Brain pericyte (primary cell): ENCODE results near the gene RPL7A.
"Not testable (repeated sequence)": the region's sequence is repeated elsewhere in the genome, so short reads cannot be mapped to it uniquely, and the experiment has no call there.

ENCODE experiments used
- DNase-seq: peaks from one replicate; pipeline ENCODE4 v3.0.0-alpha.2; 2012; ENCODE audit warnings: low read depth, low spot score

Gene RPL7A

DNA sequence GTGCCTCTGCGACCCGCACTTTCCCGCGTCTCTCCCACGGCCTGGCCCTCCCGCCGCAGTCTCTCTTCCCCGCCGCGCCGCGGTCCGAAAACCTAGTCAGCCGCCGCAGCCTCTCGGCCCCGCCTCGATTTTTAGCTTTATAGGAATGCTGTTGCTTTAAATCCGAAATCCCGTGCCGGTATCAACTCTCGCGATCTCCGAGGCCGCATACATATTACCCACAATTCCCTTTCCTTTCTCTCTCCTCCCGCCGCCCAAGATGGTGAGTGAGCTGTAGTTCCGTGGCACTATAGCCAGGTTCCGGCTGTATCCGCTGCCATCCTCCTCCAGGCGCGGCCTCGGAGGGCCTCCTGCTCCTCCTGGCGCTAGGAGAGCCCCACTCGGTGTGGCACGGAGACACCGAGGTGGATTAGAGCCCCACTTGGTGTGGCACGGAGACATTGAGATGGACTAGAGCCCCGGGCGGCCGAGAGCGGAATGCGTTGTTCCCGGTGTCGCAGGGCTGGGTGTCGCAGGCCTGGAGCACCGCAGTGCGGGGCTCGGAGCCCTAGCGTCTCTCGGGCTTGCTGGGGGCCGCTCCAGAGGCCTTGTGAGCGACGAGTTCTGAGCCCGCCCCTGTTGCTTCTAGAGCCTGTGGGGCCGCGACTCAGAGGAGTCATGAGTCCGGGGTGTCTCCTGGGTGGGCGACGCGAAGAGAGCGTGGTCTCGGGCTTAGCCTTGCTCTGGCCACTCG, at the start of gene RPL7A, which contains the start of gene MED22:
RPL7A (plus strand) TSS at position 234 of the 733 bp plus-strand sequence; CDS start at position 260, 26 bp downstream.
MED22 (minus strand) TSS at position 147 of the 733 bp plus-strand sequence. CDS start 1,469 bp downstream, outside the sequence.
- DNase-seq = peak; percentile 85

DNA sequence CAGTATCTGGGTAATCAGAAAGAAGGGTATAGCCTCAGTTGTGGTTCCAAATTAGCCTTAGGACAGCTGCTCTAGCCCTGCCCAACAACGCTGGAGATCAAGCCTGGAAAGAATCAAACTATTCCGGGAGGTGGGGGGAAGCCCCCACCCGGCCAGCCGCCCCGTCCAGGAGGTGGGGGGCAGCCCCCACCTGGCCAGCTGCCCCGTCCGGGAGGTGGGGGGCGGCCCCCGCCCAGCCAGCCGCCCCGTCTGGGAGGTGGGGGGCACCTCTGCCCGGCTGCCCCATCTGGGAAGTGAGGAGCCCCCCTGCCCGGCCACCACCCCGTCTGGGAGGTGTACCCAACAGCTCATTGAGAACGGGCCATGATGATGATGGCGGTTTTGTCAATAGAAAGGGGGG, 48.0 kb upstream of the RPL7A start:
- DNase-seq = not testable (repeated sequence)

DNA sequence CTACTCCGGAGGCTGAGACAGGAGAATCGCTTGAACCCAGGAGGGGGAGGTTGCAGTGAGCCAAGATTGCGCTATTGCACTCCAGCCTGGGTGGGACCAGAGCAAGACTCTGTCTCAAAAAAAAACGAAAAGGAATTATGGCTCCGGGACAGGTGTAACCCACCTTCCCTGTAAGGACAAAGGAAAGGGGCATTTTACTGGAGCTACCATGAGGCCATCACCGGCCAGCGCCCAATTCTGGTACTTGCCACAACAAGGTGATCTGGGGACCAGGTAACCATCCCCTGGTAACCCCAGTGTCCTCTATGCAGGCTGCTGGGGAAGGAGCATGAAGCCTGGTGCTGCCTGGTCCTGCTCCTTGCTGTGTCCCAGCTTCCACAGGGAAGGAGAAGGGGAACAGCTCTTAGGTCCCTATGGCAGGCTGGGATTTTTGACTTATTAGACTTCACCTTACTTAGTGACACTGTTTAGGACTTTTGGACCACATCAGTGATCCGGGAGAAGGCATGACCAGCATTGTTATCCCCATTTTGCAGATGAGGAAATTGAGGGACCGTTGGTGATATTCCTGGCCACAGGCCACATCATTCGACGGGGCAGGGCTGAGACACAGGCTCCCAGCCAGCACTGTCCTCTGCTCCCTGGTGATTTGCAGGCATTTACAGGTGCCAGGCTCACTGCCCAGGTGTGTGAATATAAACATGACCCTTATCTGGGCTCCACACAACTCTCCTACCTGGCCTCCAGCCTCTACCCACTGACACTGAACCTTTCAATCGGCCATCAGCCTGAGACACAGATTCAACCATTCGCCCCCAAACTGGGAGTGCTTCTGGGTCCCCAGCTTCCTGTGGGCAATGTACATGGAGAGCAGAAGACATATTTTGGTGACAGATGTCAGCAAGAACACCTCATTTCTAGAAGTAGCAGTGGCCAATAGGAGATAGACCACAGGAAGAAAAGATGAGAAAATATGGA, 46.5 kb upstream of the RPL7A start:
- no peak for DNase-seq

DNA sequence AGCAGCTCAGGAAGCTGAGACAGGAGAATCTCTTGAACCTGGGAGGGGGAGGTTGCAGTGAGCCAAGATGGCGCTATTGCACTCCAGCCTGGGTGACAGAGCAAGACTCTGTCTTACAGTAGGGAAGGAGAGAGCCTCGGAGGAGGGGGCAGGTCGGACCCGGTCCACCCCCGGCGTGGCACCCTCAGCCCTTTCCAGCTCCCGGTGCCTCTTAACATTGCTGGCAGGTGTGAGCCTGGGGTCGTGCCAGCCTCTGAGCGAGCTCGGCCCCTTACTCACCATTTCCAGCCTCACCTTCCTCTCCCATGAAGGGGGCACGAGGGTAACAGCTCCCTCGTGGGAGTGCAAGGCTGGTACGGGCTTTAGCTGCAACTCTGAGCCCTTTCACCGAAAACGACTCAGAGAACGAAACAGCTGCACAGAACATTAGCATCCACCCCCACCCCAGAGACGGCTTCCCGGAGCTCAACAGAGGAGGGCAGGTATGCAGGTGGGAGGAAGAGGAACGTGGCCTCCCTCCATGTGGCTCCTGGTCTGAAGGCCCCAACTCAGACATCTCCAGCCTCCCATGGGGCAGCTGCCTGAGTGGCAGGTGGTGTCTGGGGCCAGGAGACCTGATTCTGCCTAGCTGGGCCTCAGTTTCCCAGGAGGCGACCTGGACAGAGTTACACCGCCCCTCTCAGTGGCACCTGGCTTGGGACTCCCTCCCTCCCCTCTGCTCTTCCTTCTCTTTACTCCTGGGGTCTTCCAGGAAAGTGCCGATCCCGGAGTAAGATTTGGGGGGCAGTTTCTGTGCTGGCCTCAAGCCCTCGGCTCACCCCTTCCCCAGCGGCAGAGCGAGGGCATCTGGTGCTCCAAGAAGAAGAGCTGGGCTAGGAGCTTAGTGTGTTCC, 44.5 kb upstream of the RPL7A start:
- DNase-seq = no peak

DNA sequence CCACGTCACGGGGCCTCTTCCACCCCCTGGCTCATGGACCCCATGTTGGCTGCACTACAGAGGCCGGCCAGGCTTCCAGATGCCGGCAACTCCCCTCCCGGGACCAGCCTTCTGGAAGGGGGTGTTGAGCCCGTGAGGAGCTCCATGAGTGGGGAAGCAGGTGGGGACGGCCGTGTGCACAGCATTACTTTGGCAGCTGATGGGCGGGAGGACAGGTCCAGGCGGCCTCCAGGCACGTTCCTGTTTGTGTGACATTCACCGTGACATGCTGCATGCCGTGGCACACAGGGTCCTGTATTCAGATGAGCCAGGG, 43.9 kb upstream of the RPL7A start:
- no peak for DNase-seq

DNA sequence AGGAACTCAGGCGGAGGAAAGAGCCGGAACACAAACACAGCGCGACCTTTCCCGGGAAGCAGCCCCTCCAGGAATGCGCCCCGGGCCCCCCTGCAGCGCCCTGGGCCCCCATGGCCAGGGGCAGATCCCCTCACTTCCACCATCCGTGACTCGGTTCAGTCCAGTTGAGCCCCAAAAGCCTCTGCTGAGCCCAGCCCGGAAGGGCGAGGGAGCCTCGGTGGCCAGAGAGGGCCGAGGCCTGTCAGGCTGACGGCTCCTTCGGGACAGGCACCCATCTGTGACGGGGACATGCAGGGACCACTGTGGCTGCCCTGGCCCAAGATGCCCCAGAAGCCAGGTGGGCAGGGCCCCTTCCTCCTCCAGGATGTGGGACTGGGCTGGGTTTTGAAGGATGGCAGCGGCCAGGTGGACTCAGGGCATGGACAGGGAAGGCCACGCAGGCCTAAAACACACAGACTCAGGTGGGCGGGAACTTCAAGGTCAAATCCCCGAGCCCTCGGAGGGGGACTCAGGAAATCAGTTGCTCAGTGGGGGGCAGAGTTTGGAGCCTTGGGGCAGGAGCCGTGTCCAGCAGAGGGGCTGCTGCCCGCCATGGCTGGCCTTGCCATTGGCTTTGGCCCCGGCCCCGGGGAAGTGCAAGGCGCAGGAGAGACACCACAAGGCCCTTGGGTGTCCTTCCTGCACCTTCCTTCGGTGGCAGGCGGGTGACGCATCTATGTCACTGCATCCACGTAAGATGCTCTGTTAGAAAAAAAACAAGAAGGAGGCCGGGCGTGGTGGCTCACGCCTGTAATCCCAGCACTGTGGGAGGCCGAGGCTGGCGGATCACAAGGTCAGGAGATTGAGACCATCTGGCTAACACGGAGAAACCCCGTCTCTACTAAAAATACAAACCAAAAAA, 43.3 kb upstream of the RPL7A start:
- no peak for DNase-seq

DNA sequence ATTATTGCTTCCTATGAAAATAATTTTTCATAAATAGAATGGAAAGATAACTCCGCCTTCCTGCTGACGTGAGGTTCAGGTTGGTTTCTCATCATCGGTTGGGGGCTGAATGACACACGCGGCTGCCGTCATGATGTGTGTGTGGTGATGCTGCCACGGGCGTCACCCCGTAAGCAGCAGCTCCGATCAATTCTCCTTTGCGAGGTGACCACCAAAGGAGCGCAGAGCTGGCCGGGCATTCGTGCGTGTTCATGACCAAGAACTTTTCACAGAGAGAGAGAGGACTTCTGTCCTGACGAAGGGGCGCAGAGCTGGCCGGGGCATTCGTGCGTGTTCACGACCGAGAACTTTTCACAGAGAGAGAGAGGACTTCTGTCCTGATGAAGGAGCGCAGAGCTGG, 42.3 kb upstream of the RPL7A start:
- DNase-seq = no peak

DNA sequence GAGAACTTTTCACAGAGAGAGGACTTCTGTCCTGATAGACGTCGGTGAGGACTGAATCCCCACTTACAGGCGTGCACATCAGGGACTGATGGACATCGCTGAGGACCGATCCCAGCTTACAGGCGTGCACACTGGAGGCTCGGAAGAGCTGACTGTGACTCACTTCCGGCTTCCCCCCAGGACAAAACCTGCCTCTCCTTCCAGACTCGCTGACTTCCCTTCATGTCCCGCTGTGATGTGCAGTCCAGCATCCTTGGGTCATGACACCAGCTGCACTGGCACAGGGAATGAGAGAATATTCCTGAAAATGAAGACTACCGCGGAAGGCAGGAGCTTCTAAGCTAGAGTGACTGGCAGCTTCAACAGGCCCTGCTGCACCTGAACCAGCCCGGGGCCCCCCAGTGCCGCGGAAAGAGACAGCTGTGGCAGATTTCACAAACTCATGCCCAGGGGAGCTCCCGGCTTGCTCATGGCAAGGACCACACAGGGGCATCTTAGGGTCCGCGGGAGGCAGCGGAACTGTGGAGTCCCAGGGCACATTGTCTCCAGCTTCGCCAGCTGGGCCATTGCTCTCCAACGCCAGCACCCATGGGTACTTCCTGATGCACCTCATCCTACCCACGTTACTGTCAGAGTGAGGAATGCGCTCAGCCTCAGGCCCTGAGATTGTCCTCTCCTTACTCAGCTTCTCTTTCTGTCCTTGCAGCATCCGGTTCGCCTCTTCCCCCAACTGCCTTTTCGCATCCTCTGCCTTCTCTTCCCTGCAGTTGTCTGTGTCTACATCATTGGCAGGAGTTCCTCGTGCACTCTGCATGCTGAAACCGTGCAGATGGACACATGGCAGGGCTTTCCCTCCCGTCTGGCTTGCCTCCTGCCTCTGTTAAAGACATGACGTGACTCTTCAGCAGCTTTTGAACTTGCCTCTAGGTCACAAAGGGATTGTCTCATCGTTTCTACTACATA, 41.5 kb upstream of the RPL7A start:
- DNase-seq = peak; percentile 3

DNA sequence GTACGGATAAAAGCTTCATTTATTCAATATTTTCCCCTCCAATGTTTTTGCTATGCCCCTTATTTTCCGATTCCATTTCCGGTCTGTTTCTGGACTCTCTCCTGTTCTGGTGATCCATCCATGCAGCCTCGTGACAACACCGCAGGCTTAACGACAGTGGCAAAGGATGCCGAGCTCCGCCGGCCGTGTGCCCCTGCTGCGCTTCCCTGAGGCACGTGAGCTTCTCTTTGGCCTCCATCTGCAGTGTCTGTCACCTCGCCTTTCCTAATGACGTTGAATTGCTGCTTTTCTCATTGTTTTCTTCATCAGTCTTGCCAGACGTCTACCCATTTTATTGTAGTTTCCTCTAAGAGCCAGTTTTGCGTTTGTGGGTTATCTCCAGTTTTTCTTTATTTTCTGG, 40.7 kb upstream of the RPL7A start:
- DNase-seq = no peak

DNA sequence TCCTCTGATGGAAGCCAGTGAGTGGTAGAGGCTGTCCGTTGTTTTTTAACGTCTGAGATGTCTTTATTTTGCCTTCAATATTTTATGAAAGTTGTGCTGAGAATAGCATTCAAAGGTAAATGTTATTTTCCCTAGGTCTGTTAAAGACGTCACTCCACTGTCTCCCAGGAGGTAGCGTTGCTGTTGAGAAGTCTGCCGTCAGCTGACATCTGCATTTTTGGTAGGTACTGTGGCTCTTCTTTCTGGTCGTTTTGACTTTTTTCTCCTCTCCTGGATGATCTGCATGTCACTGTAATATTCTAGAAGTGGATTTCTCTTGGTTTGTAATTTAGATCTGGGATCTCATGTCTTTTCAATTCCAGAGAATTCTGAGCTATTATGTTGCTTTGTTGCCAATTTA, 38.4 kb upstream of the RPL7A start:
- no peak for DNase-seq

DNA sequence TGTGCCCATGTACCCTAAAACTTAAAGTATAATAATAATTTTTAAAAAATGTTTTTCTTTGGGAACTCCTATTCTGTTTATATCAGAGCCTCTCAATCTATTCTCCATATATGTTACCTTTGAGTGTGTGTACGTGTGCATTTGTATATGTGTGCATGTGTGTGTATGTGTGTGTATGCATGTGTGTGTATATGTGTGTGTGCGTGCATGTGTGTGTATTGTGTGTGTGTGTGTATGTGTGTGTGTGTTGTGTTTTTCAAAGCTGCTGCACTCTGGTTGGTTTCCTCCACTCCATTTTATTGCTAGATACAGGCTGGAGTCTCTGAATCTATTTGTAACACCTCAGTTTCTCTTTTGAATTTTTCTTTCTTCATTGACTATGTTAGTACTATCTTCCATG, 32.0 kb upstream of the RPL7A start:
- DNase-seq = no peak

DNA sequence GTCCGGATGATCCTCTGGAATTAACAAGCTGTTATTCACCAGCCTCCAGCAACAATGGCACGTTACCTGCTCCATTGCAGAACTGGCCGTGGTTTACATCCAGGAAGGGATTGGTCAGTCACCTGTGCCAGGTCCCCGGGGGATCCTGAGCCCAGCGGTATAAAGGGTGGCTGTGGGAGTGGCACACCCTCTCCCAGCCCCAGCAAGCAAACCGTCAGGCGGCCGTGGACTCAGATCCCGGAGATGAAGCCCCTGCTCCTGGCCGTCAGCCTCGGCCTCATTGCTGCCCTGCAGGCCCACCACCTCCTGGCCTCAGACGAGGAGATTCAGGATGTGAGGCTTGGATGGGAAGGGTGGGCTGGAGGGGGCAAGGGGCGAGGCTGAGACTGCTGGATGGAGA, 30.5 kb upstream of the RPL7A start:
- DNase-seq = not testable (repeated sequence)

DNA sequence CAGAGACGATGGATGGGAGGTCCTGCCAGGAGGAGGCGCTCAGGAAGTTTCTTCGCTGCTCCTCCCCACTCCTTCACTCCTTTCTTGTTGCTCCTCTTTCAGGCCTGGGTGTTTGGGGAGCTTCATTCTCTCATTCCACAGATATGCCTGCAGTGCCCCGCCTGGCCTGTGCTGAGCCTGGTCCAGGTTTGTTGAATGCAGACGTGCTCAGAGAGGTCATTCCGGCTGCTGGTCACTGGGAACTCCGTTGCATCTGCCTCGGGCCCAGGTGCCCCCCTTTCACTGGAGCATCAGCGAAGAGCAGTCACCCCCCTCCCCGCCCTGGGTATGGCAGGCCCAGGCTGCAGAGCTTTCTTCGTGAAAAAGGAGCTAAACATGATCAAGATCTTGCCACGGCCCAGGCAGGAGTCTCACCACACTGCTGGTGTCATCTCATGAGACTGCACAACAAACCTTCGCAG, 27.6 kb upstream of the RPL7A start:
- DNase-seq = no peak

DNA sequence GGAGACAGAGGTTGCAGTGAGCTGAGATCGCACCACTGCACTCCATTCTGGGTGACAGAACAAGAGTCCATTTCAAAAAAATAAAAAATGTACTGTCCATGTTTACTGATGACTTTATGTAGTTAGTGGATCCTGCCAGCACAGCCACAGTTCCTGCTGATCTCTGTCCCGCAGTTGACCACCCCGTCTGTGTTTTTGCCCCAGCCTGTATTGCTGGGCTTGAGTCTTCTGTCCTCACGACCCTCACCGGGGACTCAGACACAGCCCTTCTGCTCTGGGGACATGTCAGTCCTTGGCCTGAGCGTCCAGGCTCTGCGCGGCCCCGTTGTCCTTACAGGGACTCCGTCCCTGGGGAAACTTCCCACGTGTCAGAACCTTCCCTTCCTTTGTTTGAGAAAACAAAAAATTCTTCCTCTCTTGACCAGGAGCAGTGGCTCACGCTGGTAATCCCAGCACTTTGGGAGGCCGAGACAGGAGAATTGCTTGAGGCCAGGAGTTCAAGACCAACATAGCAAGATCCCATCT, 26.5 kb upstream of the RPL7A start:
- no peak for DNase-seq

DNA sequence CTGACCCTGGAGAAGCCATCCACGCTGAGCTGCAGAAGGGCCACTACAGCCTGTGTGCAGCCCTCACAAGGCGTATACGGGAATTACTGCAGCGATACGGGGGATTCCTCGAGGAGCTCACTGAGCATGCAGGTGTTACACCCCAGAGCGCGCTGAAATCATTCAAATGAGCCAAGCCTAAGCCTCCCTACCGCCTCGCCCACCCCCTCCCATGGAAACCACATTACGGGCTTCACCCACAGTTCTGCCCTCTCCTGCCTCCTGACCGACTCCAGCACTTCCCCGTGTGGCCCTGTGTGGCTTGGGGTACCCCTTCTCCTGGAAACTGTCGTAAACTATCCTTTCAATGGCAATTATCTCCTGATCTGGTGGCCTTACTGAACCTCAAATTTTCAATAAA, 25.3 kb upstream of the RPL7A start:
- DNase-seq = no peak

DNA sequence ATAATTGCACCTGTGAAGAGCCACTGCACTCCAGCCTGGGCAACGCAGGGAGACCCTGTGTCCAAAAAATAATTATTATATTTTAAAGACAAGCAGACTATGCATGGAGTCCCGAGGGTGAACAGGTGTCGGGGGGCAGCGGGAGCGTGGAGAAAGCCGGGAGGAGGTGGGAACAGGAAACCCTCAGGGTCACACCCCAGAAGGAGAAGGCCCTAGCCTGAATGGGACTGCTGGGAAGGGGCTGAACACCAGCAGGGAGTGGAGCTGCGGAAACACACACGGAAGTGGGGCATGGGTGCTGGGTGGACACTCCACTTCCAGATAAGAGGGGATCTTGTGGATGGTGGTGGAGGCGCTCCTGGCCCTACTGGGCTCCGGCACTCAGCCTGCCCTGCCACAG, 24.8 kb upstream of the RPL7A start:
- DNase-seq = no peak

DNA sequence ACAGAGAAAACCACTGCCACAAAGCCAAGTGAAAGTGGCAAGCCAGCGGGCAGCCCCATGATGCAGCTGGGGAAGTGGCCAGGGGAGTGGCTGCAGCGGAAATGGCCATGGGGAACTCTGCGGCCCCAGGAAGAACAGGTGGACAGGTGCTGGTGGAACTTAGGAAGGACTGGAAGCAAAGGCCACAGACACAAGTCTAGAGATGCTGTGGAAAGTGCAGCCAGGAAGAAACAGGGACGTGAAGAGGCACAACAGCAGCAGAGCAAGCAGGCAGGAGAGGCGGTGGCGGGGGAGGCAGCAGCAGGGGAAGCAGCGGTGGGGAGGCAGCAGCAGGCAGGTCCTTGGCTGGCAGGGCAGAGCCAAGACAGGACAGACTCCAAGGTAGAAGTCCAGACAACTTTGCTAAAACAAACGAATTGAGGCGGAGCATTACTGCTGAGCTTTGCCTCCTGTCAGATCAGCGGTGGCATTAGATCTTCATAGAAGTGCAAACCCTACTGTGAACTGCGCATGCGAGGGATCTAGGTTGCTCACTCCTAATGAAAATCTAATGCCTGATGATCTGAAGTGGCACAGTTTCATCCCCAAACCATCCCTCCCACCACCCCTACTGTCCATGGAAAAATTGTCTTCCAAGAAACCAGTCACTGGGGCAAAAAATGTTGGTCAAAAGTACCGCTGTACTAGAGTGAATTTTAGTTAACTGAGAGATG, 23.9 kb upstream of the RPL7A start:
- DNase-seq = no peak

DNA sequence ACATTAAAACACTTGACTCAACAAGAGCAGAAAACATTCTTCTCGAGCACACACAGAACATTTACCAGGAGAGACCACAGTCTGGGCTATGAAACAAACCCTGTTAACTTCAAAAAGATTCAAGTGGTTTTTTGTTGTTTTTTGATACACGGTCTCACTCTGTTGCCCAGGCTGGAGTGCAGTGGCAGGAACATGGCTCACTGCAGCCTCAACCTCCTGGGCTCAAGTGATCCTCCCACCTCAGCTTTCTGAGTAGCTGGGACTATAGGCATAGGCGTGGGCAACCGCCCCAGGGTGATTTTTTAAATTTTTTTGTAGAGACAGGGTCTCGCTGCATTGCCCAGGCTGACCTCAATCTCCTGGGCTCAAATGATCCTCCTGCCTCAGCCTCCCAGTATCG, 21.0 kb upstream of the RPL7A start:
- not testable (repeated sequence) for DNase-seq
